ENCODE measurements around the gene IFNA10.
"Not testable (repeated sequence)": the region's sequence is repeated elsewhere in the genome, so short reads cannot be mapped to it uniquely, and the experiment has no call there.

Gene IFNA10

GRCh38 chr9:21207043-21207442 is at the start of gene IFNA10:
Gene IFNA10 (minus strand): TSS chr9:21207143. CDS start chr9:21207097, 46 bp downstream.
- not testable (repeated sequence) for DNase-seq (ENCODE audit: low read depth)

- no peak for DNase-seq (ENCODE audit: low read depth)
These were observed 48.7 kb upstream of the IFNA10 start for GRCh38 chr9:21255538-21256212.

GRCh38 chr9:21252721-21253547 is 46.0 kb upstream of the IFNA10 start:
- no peak for DNase-seq (ENCODE audit: low read depth)

GRCh38 chr9:21251638-21252037 is 44.7 kb upstream of the IFNA10 start:
- no peak for DNase-seq (ENCODE audit: low read depth)

- DNase-seq (ENCODE audit: low read depth) = no peak
These were observed 44.2 kb upstream of the IFNA10 start for GRCh38 chr9:21251190-21251589.

- no peak for DNase-seq (ENCODE audit: low read depth)
These were observed 37.9 kb upstream of the IFNA10 start for GRCh38 chr9:21244836-21245235.

- DNase-seq (ENCODE audit: low read depth) = no peak
These were observed 33.0 kb upstream of the IFNA10 start, which contains the start of gene IFNA14 for GRCh38 chr9:21239911-21240310. Gene IFNA14 (minus strand): TSS chr9:21240005. CDS start chr9:21239935, 70 bp downstream.

GRCh38 chr9:21236360-21236714 is 29.4 kb upstream of the IFNA10 start:
- DNase-seq (ENCODE audit: low read depth) = not testable (repeated sequence)

GRCh38 chr9:21235468-21236359 is 28.8 kb upstream of the IFNA10 start:
- DNase-seq (ENCODE audit: low read depth) = not testable (repeated sequence)

- DNase-seq (ENCODE audit: low read depth) = no peak
These were observed 27.3 kb upstream of the IFNA10 start for GRCh38 chr9:21234153-21234687.

GRCh38 chr9:21233258-21233657 is 26.3 kb upstream of the IFNA10 start:
- no peak for DNase-seq (ENCODE audit: low read depth)

- DNase-seq (ENCODE audit: low read depth) = no peak
These were observed 21.2 kb upstream of the IFNA10 start, which contains the start of gene IFNA17 for GRCh38 chr9:21228122-21228521. Gene IFNA17 (minus strand): TSS chr9:21228222. CDS start chr9:21228173, 49 bp downstream.

GRCh38 chr9:21217211-21217610 is 10.3 kb upstream of the IFNA10 start, which contains the start of gene IFNA16:
Gene IFNA16 (minus strand): TSS chr9:21217311. CDS start chr9:21217305, 6 bp downstream.
- not testable (repeated sequence) for DNase-seq (ENCODE audit: low read depth)

GRCh38 chr9:21213411-21214326 is 6.7 kb upstream of the IFNA10 start:
- DNase-seq (ENCODE audit: low read depth) = not testable (repeated sequence)

- not testable (repeated sequence) for DNase-seq (ENCODE audit: low read depth)
These were observed 5.2 kb upstream of the IFNA10 start for GRCh38 chr9:21212160-21212559.

- DNase-seq (ENCODE audit: low read depth) = not testable (repeated sequence)
These were observed 3.8 kb upstream of the IFNA10 start for GRCh38 chr9:21210782-21211181.

GRCh38 chr9:21210311-21210710 is 3.4 kb upstream of the IFNA10 start:
- no peak for DNase-seq (ENCODE audit: low read depth)

- no peak for DNase-seq (ENCODE audit: low read depth)
These were observed 1.7 kb downstream of the IFNA10 start for GRCh38 chr9:21205204-21205603.

GRCh38 chr9:21202105-21202504 is 4.8 kb downstream of the IFNA10 start, which contains the start of gene IFNA7:
Gene IFNA7 (minus strand): TSS chr9:21202205. CDS start chr9:21202165, 40 bp downstream.
- DNase-seq (ENCODE audit: low read depth) = not testable (repeated sequence)

Data from activated T-helper 9 cell treated with anti-CD3 and anti-CD28 coated beads, Interleukin-2, amount 50 U/mL, for 16 hours (primary cell).